ENCODE data around the gene SCAPER.

- TF ChIP-seq, protein P1, sequence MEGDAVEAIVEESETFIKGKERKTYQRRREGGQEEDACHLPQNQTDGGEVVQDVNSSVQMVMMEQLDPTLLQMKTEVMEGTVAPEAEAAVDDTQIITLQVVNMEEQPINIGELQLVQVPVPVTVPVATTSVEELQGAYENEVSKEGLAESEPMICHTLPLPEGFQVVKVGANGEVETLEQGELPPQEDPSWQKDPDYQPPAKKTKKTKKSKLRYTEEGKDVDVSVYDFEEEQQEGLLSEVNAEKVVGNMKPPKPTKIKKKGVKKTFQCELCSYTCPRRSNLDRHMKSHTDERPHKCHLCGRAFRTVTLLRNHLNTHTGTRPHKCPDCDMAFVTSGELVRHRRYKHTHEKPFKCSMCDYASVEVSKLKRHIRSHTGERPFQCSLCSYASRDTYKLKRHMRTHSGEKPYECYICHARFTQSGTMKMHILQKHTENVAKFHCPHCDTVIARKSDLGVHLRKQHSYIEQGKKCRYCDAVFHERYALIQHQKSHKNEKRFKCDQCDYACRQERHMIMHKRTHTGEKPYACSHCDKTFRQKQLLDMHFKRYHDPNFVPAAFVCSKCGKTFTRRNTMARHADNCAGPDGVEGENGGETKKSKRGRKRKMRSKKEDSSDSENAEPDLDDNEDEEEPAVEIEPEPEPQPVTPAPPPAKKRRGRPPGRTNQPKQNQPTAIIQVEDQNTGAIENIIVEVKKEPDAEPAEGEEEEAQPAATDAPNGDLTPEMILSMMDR (IDR thresholded peaks at IDR 0.05 in 2 of 3, conservative IDR thresholded peaks at IDR 0.05 in 1 of 3; ENCODE audit: control insufficient read depth in 2 of 3, extremely low read depth in 1 of 3, insufficient read depth in 1 of 3, low read depth in 3 of 3, low read length in 3 of 3), result no peak
- TF ChIP-seq ELK1 (IDR thresholded peaks at IDR 0.05; ENCODE audit: low read depth, low read length), result no peak
These were observed 371.9 kb downstream of the SCAPER start for GRCh38 chr15:76533060-76533820.

Measured in GM12878 (cell line).